ENCODE data around the gene LPIN2.
"Not testable (repeated sequence)": the region's sequence is repeated elsewhere in the genome, so short reads cannot be mapped to it uniquely, and the experiment has no call there.

The LPIN2 gene

DNA sequence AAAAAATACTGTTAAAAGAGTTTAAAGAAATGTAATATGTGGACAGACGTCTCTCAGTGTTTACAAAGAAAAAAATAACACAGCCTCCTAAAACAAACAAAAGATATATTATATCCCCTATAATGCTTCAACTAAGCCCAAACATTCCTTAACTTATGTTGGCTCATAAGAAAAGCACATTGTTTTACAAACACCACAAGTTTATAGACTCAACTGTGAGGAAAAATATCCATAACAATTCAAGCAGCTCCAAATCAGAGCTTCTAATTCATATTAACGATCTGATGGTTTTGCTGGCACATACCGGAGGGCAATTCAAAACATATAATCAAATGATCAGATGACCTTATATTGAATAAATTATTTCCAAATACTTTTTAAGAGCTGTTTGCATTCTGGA is 5.5 kb downstream of the LPIN2 start:
- DNase-seq (ENCODE audit: low read depth in 2 of 2): no peak

DNA sequence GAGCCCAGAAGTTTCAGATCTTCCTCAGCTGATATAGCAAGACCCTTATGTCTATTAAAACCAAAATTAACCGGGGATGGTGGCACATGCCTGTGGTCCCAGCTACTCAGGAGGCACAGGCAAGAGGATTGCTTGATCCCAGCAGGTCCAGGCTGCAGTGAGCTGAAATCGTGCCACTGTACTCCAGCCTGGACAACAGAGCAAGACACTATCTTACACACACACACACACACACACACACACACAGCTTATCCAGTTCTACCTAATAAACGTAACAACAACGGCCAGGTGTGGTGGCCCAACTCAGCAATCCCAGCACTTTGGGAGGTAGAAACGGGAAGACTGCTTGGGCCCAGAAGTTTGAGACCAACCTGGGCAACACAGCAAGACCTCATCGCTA is 7.5 kb downstream of the LPIN2 start:
- no peak for DNase-seq (ENCODE audit: low read depth in 2 of 2)

DNA sequence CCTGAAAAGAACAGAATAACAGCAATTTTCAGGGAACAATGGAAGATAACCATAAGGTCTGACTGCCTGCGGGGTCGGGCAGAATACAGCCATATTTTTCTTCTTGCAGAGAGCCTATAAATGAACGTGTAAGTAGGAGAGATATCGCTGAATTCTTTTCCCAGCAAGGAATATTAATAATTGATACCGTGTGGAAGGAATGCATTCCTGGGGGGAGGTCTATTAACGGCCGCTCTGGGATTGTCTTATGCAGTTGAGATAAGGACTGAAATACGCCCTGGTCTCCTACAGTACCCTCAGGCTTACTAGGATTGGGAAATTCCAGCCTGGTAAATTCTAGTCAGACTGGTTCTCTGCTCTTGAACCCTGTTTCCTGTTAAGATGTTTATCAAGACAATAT is 9.2 kb downstream of the LPIN2 start:
- not testable (repeated sequence) for DNase-seq (ENCODE audit: low read depth in 2 of 2)

DNA sequence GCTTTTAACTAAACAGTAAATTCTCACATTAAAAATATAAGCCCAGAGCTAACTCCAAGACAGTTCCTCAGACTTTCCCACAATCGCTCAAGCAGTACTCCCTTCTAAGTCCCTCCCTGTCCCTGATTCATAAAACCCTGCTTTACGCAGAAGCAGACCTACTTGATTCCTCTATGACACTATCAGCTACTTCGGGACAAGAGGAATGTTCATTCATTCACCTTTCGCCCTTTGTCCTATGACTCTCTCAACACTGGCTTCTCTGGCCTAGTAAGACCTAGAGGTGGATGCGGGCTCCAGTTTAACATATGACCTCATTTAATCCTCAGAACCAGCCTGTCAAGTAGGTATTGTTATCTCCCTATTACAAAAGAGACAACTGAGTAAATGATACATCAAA is 10.2 kb downstream of the LPIN2 start:
- DNase-seq (ENCODE audit: low read depth in 2 of 2): no peak

DNA sequence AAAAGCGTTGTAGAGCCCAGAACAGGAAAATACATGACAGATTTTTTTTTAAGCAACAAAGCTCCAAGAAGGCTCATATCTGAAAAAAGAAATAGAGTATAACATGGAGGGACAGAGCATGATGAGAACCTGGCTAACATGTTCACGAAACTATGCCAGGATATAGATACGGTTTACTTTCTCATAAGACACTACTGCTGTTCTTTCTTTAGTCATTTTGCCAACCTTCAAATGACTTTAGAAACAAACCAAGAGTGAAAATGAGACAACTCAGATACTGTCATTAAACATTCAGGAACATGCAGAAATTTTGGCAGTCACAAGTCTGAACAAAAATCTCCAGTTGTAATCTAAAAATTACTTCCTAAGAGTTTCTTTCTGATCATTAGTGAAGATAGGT is 14.3 kb downstream of the LPIN2 start:
- no peak for DNase-seq (ENCODE audit: low read depth in 2 of 2)

DNA sequence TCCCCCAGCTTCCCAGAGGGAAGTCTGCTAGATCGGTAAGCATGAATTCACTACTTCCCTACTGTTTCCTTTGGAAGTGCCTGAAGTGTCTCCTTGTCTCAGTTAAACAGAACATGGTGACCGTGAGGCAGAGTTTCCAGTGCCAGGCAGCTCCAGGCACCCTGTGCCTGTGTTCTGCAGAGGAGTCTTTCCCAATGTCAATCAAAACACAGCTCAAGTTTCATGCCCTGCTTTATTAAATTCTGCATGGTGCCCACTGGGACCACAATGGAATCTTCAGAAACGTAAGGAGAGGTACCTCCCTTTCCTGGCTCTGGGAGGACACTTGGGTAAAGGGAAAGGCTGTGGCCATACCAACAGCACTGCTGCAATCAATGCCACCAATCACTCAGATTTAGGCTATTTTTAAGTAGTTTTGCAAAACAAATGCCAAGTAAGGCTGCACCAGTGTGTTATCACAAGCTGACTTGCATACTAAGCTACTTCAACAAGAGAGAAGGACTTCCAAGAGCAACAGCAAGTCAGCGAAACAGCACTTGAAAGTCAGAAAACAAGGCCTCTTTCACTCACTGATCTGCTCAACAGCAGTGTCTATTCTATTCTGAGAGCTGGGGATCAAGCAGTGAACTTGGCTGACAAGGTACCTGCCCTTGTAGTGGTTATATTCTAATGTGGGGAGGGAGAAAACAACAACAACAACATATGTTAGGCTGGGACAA is 14.9 kb downstream of the LPIN2 start:
- DNase-seq (ENCODE audit: low read depth in 2 of 2): no peak

DNA sequence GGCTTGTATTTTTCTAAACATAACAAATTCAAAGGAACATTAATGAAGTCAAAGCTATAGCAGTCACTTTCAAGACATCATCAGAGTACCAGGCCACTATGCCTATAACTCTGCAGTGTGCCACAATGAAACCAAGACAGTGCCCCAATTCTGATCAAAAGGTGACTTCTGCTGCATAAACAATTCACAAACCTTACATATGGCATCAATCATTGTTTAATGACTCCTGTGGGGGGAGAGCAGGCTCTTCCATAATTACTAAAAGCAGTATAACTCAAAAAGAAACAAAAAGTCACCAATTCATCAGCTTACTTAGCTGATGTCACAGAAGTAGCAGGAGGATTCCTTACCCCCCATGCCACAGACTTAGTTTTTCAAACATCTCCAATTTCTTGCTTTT is 15.5 kb downstream of the LPIN2 start:
- no peak for DNase-seq (ENCODE audit: low read depth in 2 of 2)

DNA sequence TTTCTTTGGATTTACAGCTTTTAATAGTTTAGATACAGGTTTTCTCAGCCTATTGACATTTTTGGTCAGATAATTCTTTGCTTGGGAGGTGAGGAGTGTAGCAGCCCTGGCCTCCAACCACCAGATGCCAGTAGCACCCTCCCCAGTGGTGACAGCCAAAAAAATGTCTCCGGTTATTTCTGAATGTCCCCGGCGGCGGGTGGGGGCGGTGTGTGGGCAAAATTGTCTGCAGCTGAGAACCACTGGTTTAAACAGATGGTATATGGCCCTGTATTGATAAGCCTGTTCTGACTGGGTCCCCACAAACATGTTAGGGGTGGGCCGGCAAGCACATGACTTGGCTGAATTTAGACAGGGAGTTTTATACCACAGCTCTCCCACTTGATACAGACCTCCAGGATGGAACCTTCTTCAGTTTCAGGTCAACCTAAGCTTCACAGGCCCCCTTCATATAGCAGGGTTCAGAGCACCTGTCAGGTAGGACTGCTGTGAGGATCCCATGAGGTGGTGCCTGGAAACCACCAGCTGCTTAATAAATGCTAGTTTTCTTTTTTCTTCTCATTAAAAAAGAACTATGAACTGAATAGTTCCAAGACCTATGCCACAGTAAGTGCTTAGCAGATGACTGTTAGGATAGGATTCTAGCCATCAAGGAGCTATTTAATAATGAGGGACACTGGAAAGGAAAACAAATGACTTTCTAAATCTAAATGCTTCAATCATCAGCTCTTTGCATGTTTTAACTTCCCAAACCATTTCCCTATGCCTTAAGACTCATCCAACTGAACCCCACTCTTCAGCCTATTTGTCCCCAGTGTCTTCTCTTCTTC is 18.1 kb downstream of the LPIN2 start:
- DNase-seq (ENCODE audit: low read depth in 2 of 2): peak; percentile 35 to 59

DNA sequence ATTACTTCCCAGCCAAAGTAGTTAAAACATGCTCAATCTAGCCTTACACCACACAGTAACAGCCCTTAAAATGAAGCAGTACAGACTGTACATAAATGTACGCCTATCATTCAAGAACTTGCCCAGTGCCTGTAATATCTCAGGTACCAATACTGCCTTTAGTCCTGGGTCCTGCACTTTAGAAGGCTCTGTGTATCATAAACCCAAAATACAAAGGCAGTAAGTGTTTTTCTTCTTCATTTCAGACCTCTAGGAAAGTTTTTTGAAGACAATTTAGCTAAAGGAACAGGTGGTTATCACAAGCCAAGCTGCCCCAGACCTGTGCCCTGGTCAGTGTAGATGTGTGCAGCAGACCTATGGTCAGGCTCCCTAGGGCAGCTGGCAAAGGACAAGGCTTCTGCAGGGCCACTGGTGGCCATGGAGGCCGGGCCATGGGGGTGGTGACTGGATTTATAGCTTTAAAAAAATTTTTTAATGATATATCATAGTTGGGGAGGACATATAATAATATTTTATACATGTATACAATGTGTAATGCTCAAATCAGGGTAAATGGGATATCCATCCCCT is 18.8 kb downstream of the LPIN2 start:
- DNase-seq (ENCODE audit: low read depth in 2 of 2): no peak

DNA sequence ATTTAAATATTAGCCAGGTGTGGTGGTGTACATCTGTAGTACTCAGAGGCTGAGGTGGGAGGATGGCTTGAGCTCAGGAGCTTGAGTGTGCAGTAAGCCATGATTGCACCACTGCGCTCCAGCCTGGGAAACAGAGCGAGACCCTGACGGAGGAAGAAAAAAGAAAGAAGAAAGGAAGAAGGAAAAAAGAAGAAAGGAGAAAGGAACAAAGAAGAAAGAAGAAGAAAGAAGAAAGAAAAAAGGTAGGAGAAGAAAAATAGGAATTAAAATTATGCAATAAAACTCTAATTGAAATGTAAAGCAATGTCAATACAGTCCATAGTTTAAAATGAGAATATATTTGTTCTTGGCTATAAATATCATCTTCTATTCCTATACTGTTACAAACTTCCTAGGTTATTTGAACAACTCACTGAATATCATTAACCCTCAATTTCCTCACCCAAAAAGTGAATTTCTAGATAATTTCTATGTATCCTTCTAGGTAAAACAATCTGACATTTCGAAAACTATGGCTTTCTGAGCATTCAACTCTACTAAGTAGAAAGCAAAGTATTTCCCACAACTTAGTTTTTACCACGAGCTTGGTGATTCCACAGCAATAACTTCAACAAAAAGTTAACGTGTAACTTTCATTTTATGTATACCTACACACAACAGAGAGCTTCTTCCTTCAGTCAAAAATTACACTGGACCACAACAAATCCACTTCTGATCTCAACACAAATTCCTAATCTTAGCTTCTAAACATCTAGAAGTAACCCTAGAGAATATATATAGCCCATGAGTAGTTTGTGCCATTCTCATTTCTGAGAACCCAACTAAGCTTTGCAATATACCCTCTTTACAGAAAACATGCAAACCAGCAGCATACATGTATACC is 19.7 kb downstream of the LPIN2 start:
- no peak for DNase-seq (ENCODE audit: low read depth in 2 of 2)

DNA sequence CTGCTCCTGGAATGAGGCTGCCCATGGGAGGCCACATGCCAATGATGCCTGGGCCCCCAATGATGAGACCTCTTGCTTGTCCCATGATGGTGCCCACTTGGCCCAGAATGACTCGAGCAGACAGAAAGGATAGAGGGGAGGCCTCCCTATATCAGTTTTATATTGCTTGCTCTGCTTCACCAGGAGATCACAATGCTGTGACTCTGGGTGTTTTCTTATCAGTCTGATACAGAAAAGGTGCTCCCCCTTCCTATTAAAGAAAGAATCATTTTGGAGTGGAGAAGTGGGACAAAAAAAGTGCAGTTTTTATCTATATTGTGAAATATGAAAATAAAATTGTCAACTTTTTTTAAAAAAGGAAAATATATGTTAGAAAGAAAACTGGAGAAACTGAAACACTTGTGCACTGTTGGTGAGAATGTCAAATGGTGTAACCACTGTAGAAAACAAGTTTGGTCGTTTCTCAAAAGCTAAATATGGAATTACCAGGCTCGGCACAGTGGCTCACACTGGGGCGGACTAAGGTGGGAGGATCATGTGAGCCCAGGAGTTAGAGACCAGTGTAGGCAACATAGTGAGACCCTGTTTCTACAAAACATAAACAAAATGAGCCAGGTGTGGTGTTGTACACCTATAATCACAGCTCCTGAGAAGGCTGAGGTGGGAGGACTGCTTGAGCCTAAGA is 21.8 kb downstream of the LPIN2 start:
- no peak for DNase-seq (ENCODE audit: low read depth in 2 of 2)

DNA sequence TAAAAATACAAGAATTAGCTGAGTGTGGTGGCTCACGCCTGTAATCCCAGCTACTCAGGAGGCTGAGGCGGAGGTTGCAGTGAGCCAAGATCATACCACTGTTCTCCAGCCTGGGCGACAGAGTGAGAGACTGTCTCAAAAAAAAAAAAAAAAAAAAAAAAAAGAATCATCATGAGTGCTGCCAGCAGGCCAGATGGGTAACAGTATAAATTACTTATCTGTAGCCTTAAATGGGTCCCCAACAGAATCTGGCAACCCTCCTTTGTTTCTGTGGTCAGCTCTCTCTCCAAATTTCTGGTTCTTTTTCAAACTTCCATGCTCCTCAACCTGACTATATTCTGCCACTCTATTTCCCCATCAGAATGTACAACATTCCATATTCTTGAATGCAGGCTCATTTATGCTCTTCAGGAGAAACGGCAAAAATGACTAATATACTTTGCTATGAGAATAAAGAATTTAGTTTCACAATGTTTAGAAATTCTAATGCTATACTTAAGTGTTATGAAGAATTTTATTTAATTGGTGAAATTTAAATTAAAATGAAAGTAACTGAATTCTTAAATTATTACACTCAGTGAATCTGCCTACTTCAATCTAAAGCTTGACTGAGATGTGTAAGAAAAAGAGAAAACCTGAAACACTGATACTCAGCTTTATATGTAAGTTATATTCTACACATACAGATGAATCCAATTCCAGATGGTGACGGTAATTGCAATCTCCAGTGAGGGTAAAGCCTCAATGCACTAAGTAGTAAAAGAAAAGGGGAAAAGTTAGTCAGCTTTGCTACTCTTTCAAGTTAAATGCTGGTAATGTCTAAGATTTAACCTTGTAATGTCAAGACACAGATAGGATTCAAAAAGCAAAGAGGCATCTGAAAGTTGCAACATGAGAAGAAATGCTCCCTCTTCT is 24.8 kb downstream of the LPIN2 start:
- no peak for DNase-seq (ENCODE audit: low read depth in 2 of 2)

DNA sequence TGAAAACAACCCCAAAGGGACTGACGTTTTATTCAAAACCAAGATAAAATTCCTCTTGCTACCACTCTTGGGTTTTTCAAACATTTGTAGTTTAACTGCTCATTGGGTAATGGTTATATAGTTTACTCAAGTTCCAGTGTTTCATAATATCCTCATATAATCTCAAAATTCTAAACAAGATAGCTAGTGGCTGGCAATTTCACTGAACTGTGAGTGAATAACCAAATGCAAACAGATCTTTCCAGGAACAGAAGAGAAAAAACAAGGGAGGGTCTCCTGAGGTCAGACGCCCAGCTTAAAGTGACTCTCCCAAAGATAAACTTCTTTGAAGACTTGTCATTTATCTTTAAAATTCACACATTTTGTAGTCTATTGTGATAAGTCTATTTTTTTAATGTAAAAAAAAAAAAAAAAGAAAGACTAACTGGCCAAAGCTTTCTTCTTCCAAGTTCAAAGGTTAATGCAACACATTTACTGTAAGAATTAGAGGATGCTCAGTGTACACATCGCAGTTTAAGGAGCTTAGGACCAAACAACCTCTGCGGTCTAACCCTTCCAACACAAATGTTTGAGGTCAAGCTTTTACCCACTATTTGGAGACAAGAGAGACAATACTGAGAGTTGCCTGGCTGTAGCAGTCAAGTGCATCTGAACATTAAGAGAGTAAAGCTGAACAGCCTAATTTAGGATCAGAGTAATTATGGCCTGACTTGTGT is 26.6 kb downstream of the LPIN2 start:
- no peak for DNase-seq (ENCODE audit: low read depth in 2 of 2)

DNA sequence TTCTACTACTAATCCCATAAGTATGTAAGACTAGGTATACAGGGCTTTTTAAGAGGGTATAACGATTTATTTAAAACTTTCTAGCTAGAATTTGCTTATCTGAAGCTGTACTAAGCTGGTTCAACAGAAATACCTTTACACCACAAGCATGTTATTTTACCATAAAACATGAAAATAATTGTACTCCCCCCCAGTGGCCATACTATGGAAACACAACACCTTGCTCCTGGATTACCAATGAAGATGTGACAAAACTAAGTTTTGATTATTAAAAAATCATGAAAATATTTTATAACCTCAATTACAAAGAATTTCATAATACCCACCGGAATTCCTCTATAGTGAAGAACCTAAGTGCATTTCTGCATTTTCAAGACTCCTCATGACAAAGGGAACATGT is 27.3 kb downstream of the LPIN2 start:
- no peak for DNase-seq (ENCODE audit: low read depth in 2 of 2)

DNA sequence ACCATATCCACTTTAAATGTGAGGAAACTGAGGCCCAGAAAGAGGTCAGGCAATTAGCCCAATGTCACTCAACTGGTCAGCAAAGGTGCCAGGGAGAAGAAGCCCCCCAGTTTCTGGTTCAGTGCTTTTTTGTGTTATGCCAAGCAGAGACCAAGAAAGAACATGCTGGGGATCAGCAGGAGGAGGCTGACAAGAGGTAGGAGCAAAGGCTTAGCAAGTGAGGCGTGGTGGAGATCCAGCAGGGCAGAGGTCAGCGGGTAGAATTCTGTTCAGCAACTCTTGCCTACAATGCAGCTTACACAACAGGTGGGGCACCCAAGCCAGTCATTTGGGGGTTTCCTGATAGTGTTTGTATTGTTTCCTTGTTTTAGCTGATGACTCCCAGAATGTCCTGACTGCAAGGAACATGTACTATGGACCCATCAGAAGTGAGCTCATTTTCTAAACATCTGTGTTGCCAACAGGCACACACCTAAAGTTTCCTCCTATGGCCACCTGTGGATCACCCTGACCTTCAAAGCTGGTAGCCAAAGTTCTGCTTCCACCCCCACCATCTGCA is 28.2 kb downstream of the LPIN2 start:
- no peak for DNase-seq (ENCODE audit: low read depth in 2 of 2)

DNA sequence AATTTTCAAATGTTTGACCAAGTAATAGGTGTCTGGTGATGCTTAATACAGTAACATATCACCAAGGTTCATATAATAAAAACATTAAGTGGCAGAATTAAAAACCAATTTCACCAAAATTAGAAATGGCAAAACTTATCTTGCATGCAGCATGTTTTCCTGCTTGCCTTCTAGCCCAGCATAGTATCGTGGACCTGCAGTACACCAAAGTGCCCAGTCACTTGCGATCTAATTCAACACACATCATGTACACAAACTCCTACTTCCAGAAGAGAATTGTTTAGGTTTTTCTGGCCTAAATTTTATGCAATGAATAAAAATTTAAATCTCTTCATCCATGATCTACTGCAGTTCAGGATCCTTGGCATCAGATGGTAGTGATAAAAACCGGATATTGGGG is 28.9 kb downstream of the LPIN2 start:
- no peak for DNase-seq (ENCODE audit: low read depth in 2 of 2)

DNA sequence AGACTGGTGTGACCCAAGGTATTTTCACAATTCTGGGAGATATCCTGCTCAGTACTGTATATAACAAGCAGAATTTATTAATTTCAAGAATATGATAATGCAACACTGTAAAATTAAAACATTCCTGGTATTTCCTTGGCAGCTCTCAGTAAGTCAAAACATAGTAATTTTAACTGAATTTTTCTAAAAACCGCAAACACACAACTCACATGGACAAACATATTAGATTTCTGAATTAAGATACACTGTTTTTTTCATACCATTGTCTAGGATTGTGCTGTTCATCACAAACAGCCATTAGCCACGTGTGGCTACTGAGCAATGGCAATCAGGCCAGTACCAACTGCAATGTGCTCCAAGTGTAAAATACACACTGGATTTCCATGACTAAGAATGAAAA is 29.6 kb downstream of the LPIN2 start:
- DNase-seq (ENCODE audit: low read depth in 2 of 2): no peak

DNA sequence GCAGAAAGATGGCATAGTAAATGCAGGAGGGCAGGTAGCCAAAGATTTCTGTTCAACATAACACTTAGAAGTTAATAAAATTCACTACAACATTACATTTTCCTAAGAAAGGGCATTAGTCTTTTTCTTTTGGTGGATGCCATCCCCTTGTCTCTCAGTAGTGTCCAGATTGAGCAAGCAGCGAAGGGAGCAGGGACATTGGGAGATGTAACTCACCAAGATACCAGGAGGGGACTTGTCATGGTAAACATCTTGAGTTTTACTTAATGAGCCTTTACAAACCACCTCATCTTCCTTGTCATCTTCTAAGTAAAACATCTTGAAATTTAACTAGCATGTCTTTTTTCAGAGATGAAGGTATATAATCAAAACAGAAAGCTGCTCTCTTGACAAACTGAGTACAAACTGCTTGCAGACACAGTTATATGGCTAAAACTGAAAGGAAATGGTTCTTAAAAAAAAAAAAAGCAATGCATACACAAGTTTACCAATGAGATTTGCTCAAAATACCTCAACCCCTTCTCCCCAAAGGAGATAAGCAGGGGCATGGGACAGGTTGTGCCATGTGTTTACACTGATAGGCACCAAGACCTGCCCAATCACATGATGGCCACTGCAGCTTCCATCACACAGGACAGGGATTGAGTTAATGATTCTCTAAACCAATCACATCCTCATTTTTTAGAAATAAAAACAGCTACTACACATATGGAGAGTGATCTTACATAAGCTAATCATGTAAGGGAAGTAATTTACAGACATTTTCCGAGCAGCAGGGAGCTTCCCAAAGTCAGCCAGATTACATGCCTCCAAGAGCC is 30.3 kb downstream of the LPIN2 start:
- DNase-seq (ENCODE audit: low read depth in 2 of 2): no peak

DNA sequence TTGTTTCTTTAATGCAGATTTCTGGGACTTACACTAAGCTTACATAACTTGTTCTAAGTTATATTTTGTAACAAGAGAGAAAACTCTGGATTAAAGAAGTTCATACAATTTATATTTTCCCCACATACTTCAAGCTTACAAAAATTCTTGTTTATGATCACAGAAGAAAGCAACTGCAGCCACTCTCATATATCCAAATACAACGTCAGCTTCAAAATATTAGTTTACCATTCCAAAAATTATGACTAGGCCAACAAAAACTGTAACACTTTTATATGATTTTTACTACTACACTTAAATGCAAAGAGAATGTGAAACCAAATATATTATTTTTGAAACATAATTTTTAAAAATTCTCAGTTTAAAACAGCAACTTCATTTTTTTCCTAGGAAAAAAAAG is 30.9 kb downstream of the LPIN2 start:
- no peak for DNase-seq (ENCODE audit: low read depth in 2 of 2)

Data from stimulated activated CD8-positive, alpha-beta memory T cell treated with anti-CD3 and anti-CD28 coated beads, Interleukin-2, amount 100 ng/mL, for 1 hour (primary cell).